Measurements from ENCODE around the gene SPATS2.

The SPATS2 gene

GRCh38 chr12:49541140-49541861 is 174.0 kb downstream of the SPATS2 start:
- no peak for TF ChIP-seq CTCF (conservative IDR thresholded peaks at IDR 0.05; ENCODE audit: low read length)
- no peak for DNase-seq (ENCODE audit: low read depth)
- no peak overlapping the region for H3K4me3 ChIP-seq (ENCODE audit: low read length)

- H3K4me3 ChIP-seq (ENCODE audit: low read length) = no peak overlapping the region
- no peak for TF ChIP-seq CTCF (conservative IDR thresholded peaks at IDR 0.05; ENCODE audit: low read length)
- no peak for DNase-seq (ENCODE audit: low read depth)
These were observed 174.7 kb downstream of the SPATS2 start for GRCh38 chr12:49541911-49542505.

- TF ChIP-seq CTCF (conservative IDR thresholded peaks at IDR 0.05; ENCODE audit: low read length) = no peak
- H3K4me3 ChIP-seq (ENCODE audit: low read length) = no peak overlapping the region
- DNase-seq (ENCODE audit: low read depth) = no peak
These were observed 175.4 kb downstream of the SPATS2 start for GRCh38 chr12:49542592-49543160.

- H3K4me3 ChIP-seq (ENCODE audit: low read length) = no peak overlapping the region
- TF ChIP-seq CTCF (conservative IDR thresholded peaks at IDR 0.05; ENCODE audit: low read length) = no peak
- no peak for DNase-seq (ENCODE audit: low read depth)
These were observed 176.1 kb downstream of the SPATS2 start for GRCh38 chr12:49543221-49543913.

GRCh38 chr12:49543914-49544815 is 176.9 kb downstream of the SPATS2 start:
- no peak for DNase-seq (ENCODE audit: low read depth)
- TF ChIP-seq CTCF (conservative IDR thresholded peaks at IDR 0.05; ENCODE audit: low read length) = no peak
- H3K4me3 ChIP-seq (ENCODE audit: low read length) = no peak overlapping the region

GRCh38 chr12:49545815-49546214 is 178.6 kb downstream of the SPATS2 start:
- TF ChIP-seq CTCF (conservative IDR thresholded peaks at IDR 0.05; ENCODE audit: low read length) = no peak
- no peak for DNase-seq (ENCODE audit: low read depth)
- H3K4me3 ChIP-seq (ENCODE audit: low read length) = no peak overlapping the region
